GM13976 (cell line): Measurements from ENCODE around the gene RNF220.

Experiments
- DNase-seq: peaks from one replicate; pipeline ENCODE4 v3.0.0; 2012; ENCODE audit warnings: low spot score
- in situ Hi-C: fragments of 300-500 bp; cut with MboI; formaldehyde crosslinking; loops from one replicate; pipeline ENCODE4 v1.12.0; 2022; ENCODE audit warnings: low sequenced_read_pairs, mixed read lengths, inconsistent platforms; ENCODE audit not compliant: unreplicated experiment
- TF ChIP-seq, protein P1 (sequence below): IDR thresholded peaks from 2 replicates; pipeline ENCODE4 v1.5.1; 2012; ENCODE audit warnings: borderline replicate concordance, mild to moderate bottlenecking; ENCODE audit not compliant: insufficient read depth; ENCODE audit errors: extremely low read depth, missing control alignments, control extremely low read depth

The RNF220 gene

DNA sequence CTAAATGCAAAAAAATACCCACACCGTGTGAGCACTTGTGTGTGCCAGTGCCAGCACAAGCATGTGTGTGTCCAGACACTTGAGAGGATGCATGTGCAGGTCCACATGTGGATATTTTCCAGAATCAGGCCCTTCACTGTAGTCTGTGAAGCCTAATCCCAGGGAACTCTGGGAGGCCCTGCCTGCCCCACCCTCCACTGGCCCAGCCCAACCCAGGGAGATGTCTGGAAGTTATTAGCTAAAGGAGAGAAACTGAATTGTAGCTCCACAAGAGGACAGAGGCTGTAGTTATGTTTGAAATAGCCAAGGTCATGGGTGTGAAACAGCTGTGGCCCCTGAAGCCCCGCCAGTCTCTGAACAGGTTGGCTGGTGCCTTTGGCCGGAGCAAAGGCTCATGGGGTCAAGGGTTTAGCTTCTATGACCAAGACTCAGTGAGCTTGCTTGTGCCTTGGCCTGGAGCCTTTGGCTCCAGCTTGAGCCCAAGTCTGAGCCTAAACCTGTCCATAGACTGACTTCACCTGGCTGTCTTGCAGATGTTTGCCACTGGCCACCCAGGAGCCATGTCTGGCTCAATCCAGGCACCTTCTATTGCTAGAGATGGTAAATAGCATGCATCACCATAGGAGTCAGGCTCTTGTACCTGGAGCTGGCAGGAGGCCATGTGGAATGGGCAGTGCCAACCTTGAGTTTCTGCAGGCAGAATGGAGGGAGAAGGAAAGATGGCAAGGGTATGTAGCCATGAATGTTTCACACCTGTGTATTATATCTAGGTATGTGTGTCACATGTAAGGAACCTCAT, 199.3 kb downstream of the RNF220 start:
- in situ Hi-C loops, result loop anchor here (10.0 kb wide), 1 partner anchor 380 kb away; no protein-coding TSS in a partner anchor
- no peak for DNase-seq
- TF ChIP-seq, protein P1, sequence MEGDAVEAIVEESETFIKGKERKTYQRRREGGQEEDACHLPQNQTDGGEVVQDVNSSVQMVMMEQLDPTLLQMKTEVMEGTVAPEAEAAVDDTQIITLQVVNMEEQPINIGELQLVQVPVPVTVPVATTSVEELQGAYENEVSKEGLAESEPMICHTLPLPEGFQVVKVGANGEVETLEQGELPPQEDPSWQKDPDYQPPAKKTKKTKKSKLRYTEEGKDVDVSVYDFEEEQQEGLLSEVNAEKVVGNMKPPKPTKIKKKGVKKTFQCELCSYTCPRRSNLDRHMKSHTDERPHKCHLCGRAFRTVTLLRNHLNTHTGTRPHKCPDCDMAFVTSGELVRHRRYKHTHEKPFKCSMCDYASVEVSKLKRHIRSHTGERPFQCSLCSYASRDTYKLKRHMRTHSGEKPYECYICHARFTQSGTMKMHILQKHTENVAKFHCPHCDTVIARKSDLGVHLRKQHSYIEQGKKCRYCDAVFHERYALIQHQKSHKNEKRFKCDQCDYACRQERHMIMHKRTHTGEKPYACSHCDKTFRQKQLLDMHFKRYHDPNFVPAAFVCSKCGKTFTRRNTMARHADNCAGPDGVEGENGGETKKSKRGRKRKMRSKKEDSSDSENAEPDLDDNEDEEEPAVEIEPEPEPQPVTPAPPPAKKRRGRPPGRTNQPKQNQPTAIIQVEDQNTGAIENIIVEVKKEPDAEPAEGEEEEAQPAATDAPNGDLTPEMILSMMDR, result no peak

DNA sequence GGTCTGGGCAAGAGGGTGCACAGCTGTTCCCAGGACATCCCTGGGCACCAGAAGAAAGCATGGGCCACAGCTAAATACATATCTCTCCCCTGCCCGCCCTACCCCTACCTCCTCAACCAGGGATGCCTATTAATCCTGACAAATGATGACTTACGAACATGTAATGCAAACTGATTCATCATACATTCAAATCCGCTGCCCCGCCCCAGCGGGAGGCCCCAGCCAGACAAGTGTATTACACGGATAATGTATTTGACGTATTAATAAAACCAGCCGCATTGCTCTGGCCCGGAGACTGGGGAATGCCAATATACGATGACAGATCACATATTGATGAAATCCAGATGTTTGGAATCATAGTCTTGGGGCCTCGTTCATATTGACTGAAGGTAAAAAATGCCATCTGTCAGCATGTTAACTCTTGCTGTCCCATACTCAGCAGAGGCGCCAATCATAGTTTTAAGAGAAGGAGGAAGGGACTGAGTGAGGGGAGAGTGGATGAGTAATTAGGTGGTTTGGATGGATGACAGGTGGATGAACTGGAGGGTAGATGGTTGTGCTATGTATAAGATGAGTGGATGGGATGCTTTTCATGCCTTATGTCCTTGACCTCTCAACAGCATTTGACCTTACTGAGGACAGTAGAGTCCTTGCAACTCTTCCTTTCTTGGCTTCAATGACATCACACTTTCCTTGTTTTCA, 201.0 kb downstream of the RNF220 start:
- TF ChIP-seq, protein P1, result no peak
- in situ Hi-C loops, result loop anchor here (10.0 kb wide), 1 partner anchor 381 kb away; no protein-coding TSS in a partner anchor
- DNase-seq, result no peak

DNA sequence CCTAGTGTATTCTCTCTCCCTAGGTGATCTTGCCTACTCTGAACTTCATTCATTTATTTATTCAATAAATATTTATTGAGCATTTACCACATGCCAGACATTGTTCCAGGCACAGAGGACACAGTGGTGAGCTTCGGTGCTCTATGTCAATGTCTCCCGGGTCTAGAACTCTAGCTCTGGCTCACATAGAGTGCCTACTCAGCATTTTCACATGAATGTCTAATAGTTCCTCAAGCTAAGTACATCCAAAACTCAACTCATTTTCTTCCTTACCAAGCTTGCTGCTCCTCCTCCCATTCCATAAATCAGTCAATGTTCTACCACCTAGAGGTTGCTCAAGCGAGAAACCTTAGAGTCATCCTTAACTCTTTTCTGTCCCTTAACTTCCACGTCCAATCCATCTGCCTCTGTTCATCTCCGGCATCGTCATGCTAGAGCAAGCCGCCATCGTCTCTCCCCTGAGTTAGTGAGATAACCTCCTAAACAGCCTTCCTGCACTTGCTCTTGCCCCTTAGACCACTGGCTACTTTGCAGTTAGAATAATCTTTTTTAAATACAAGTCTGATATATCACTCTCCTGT, 201.7 kb downstream of the RNF220 start:
- no peak for DNase-seq
- in situ Hi-C loops, result loop anchor here (10.0 kb wide), 1 partner anchor 382 kb away; no protein-coding TSS in a partner anchor
- TF ChIP-seq, protein P1, result no peak

DNA sequence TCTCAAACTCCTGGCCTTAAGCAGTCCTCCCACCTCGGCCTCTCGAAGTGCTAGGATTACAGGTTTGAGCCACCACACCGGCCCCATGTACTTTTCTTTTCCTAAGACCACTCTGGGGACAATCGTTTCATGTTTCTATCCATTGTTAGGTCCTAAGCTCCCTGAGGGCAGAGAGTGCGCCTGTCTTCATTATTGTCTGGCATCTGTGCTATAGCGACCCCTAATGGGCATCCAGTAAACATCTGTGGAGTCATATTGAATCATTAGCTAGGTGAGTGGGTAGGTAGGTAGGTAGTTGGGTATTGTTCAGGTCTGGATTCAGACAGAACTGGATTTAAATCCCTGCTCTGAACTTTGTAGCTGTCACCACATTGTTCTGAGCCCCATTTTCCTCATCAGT, 203.1 kb downstream of the RNF220 start:
- in situ Hi-C loops, result loop anchor here (10.0 kb wide), 1 partner anchor 383 kb away; no protein-coding TSS in a partner anchor
- TF ChIP-seq, protein P1, result no peak
- DNase-seq, result no peak

DNA sequence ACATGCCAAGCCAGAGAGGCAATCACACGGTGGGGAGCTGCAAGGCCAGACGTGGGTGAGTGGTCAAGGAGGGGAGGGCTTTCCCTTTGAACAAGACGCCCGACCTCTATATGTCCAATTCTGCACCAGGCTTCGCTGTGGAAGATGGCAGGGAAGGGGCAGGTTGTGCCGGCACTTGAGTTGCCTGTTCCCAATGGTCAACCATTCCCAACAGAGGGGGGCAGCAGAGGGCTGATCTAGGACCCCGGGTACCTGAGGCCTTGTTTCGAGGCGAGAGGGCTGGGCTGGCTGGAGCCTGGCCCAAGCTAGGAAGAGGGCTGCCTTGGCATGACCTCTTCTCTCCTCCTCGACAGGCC, 204.3 kb downstream of the RNF220 start:
- in situ Hi-C loops, result loop anchor here (10.0 kb wide), 1 partner anchor 385 kb away; no protein-coding TSS in a partner anchor

DNA sequence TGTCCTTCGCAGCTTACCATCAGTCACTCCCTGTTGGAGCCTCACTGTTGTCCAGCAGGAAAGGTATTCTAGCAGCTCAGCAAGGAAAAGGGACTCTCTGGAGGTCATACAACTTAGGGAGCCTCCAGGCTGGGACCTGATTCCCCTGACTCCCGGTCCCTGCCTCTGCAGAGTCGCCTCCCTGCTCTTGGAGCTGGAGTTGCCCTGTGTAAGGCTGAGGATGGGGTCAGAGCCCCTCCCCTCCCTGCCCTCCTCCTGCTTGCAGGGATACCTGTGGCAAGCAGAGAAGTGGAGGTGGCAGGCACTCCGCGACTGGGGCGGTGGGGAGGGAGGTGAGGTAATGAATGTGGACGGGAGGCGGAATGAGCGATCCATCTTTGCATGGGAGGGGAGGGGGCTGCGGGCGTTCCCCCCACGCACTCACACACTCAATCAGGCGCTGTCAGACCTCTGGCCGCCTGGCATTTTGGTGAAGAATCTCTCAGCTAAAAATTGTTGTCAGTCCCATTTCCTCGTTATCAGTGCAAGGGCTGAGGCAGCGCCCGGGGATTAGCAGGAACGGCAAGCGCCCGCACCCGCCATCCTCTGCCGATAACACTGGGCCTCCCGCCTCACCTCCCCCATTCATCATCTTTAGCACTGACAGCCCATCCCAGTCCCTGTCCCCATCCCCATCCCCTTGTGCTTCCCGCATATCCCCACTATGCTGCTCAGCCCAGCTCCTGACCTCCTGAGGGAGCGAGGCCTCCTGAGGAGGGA, 204.9 kb downstream of the RNF220 start:
- DNase-seq, result no peak
- TF ChIP-seq, protein P1, result no peak
- in situ Hi-C loops, result loop anchor here (10.0 kb wide), 1 partner anchor 385 kb away; no protein-coding TSS in a partner anchor

More for the DNA sequence above, 204.3 kb downstream of the RNF220 start:
- TF ChIP-seq, protein P1, result peak; percentile 40
- peak; percentile 71 for DNase-seq
